HG03565 (cell line): ENCODE measurements around the gene SLC38A5.
"Not testable (repeated sequence)": the region's sequence is repeated elsewhere in the genome, so short reads cannot be mapped to it uniquely, and the experiment has no call there.

Source experiments
- ATAC-seq: cut with Tn5 transposase; IDR thresholded peaks from one replicate; pipeline ENCODE4 v1.9.1; 2021; ENCODE audit warnings: mild to moderate bottlenecking, moderate library complexity; ENCODE audit not compliant: unreplicated experiment

SLC38A5 gene

GRCh38 chrX:48470833-48471118 lies 716 bp upstream of the SLC38A5 start:
- no peak for ATAC-seq

- no peak for ATAC-seq
Observed at GRCh38 chrX:48468693-48469691, 1.1 kb downstream of the SLC38A5 start.

- ATAC-seq, result no peak
Observed at GRCh38 chrX:48468247-48468671, 1.8 kb downstream of the SLC38A5 start.

- no peak for ATAC-seq
Observed at GRCh38 chrX:48467281-48467761, 2.7 kb downstream of the SLC38A5 start.

- no peak for ATAC-seq
Observed at GRCh38 chrX:48466696-48467095, 3.4 kb downstream of the SLC38A5 start.

- ATAC-seq, result no peak
Observed at GRCh38 chrX:48465336-48465933, 4.6 kb downstream of the SLC38A5 start.

GRCh38 chrX:48461830-48462229 lies 8.2 kb downstream of the SLC38A5 start:
- ATAC-seq, result no peak

- ATAC-seq, result no peak
Observed at GRCh38 chrX:48460606-48461005, 9.5 kb downstream of the SLC38A5 start.

GRCh38 chrX:48460031-48460430 lies 10.0 kb downstream of the SLC38A5 start:
- ATAC-seq, result no peak

- no peak for ATAC-seq
Observed at GRCh38 chrX:48459483-48459882, 10.6 kb downstream of the SLC38A5 start.

GRCh38 chrX:48458711-48459110 lies 11.3 kb downstream of the SLC38A5 start:
- ATAC-seq, result no peak

- no peak for ATAC-seq
Observed at GRCh38 chrX:48456628-48457331, 13.3 kb downstream of the SLC38A5 start.

GRCh38 chrX:48451708-48452107 lies 18.4 kb downstream of the SLC38A5 start:
- no peak for ATAC-seq

- ATAC-seq, result no peak
Observed at GRCh38 chrX:48450076-48450475, 20.0 kb downstream of the SLC38A5 start.

- not testable (repeated sequence) for ATAC-seq
Observed at GRCh38 chrX:48447201-48447600, 22.9 kb downstream of the SLC38A5 start.

GRCh38 chrX:48433713-48434112 lies 36.3 kb downstream of the SLC38A5 start:
- ATAC-seq, result not testable (repeated sequence)

- ATAC-seq, result not testable (repeated sequence)
Observed at GRCh38 chrX:48430166-48430565, 39.9 kb downstream of the SLC38A5 start.

- ATAC-seq, result not testable (repeated sequence)
Observed at GRCh38 chrX:48429606-48430005, 40.5 kb downstream of the SLC38A5 start.

GRCh38 chrX:48427027-48427716 lies 42.9 kb downstream of the SLC38A5 start:
- ATAC-seq, result not testable (repeated sequence)

- ATAC-seq, result not testable (repeated sequence)
Observed at GRCh38 chrX:48411860-48412259, 58.2 kb downstream of the SLC38A5 start, which contains the start of gene SSX4B. Gene SSX4B (minus strand): TSS chrX:48411960. CDS start chrX:48411372, 588 bp downstream.
